ENCODE data around the gene THSD4.

The THSD4 gene

GRCh38 chr15:71543413-71543812 is 428.1 kb downstream of the THSD4 start:
- DNase-seq (ENCODE audit: low read depth): no peak
- no peak overlapping the region for H3K4me3 ChIP-seq (ENCODE audit: low read depth, low read length)
- no peak for TF ChIP-seq CTCF (IDR thresholded peaks at IDR 0.05; ENCODE audit: control insufficient read depth, extremely low read depth, insufficient read depth)

GRCh38 chr15:71545223-71545760 is 430.0 kb downstream of the THSD4 start:
- TF ChIP-seq CTCF (IDR thresholded peaks at IDR 0.05; ENCODE audit: control insufficient read depth, extremely low read depth, insufficient read depth): no peak
- no peak for DNase-seq (ENCODE audit: low read depth)
- H3K4me3 ChIP-seq (ENCODE audit: low read depth, low read length): no peak overlapping the region

GRCh38 chr15:71545923-71546322 is 430.7 kb downstream of the THSD4 start:
- DNase-seq (ENCODE audit: low read depth): no peak
- no peak for TF ChIP-seq CTCF (IDR thresholded peaks at IDR 0.05; ENCODE audit: control insufficient read depth, extremely low read depth, insufficient read depth)

GRCh38 chr15:71547011-71547410 is 431.7 kb downstream of the THSD4 start:
- TF ChIP-seq CTCF (IDR thresholded peaks at IDR 0.05; ENCODE audit: control insufficient read depth, extremely low read depth, insufficient read depth): no peak
- H3K4me3 ChIP-seq (ENCODE audit: low read depth, low read length): no peak overlapping the region
- DNase-seq (ENCODE audit: low read depth): no peak

More at GRCh38 chr15:71545923-71546322, 430.7 kb downstream of the THSD4 start:
- no peak overlapping the region for H3K4me3 ChIP-seq (ENCODE audit: low read depth, low read length)

GRCh38 chr15:71548401-71548807 is 433.1 kb downstream of the THSD4 start:
- no peak overlapping the region for H3K4me3 ChIP-seq (ENCODE audit: low read depth, low read length)
- TF ChIP-seq CTCF (IDR thresholded peaks at IDR 0.05; ENCODE audit: control insufficient read depth, extremely low read depth, insufficient read depth): no peak
- no peak for DNase-seq (ENCODE audit: low read depth)

GRCh38 chr15:71549091-71549490 is 433.8 kb downstream of the THSD4 start:
- DNase-seq (ENCODE audit: low read depth): no peak
- no peak for TF ChIP-seq CTCF (IDR thresholded peaks at IDR 0.05; ENCODE audit: control insufficient read depth, extremely low read depth, insufficient read depth)
- H3K4me3 ChIP-seq (ENCODE audit: low read depth, low read length): no peak overlapping the region

- no peak overlapping the region for H3K4me3 ChIP-seq (ENCODE audit: low read depth, low read length)
- DNase-seq (ENCODE audit: low read depth): no peak
- no peak for TF ChIP-seq CTCF (IDR thresholded peaks at IDR 0.05; ENCODE audit: control insufficient read depth, extremely low read depth, insufficient read depth)
These were observed 434.4 kb downstream of the THSD4 start for GRCh38 chr15:71549697-71550096.
